ENCODE measurements around the gene MAP3K15. TPM values are rescaled to one million over a fixed set of nuclear protein-coding genes. Genes with fewer than 3 reads are reported as not detected.
"Not testable (repeated sequence)": the region's sequence is repeated elsewhere in the genome, so short reads cannot be mapped to it uniquely, and the experiment has no call there.

MAP3K15 gene
- total RNA-seq, 1 experiment from 2014 or later: 3.8 TPM

GRCh38 chrX:19513383-19513782 lies 1.9 kb downstream of the MAP3K15 start (continued):
- no peak for TF ChIP-seq E2F4 (CRISPR knock-in tag; IDR thresholded peaks at IDR 0.05; ENCODE audit: borderline replicate concordance, low read depth)
- TF ChIP-seq FOXJ3 (CRISPR knock-in tag; IDR thresholded peaks at IDR 0.05; ENCODE audit: borderline replicate concordance): no peak
- no peak for TF ChIP-seq TEAD1 (CRISPR knock-in tag; IDR thresholded peaks at IDR 0.05)
- no peak for TF ChIP-seq RELA (CRISPR knock-in tag; IDR thresholded peaks at IDR 0.05; ENCODE audit: borderline replicate concordance)
- TF ChIP-seq GRHL2 (CRISPR knock-in tag; IDR thresholded peaks at IDR 0.05; ENCODE audit: insufficient replicate concordance, severe bottlenecking): no peak
- no peak for TF ChIP-seq CREB1 (CRISPR knock-in tag; IDR thresholded peaks at IDR 0.05)
- no peak for TF ChIP-seq PRRX2 (CRISPR knock-in tag; IDR thresholded peaks at IDR 0.05)

GRCh38 chrX:19512961-19513360 lies 2.3 kb downstream of the MAP3K15 start:
- Mint-ChIP-seq H3K4me1 (peaks cover 9% of the 10 kb centered on the region), H3K27me3 (ENCODE audit: low read depth) (peaks cover 18% of the 10 kb centered on the region), H3K4me3 (no peak overlapping the region; the same call in 1 of the 2 replicates), H3K9me3 (no peaks in the 10 kb centered on the region; the same call in 1 of the 2 replicates), H3K36me3 (peaks cover 2% of the 10 kb centered on the region; the same call in 1 of the 2 replicates), H3K27ac (no peak overlapping the region)
- DNase-seq (ENCODE audit: low spot score) (no peak), ATAC-seq (no peak)
- ChIA-PET POLR2A (no interaction called here), CTCF (interaction anchor here (1.0 to 1.9 kb wide), 2 partner anchors 130 to 141 kb away, joined by 5 to 9 read pairs; no protein-coding TSS in a partner anchor)
- TF ChIP-seq SMAD3 (CRISPR knock-in tag; IDR thresholded peaks at IDR 0.05; ENCODE audit: borderline replicate concordance) (no peak), ZBTB43 (CRISPR knock-in tag; IDR thresholded peaks at IDR 0.05) (no peak), GTF2I (CRISPR knock-in tag; conservative IDR thresholded peaks at IDR 0.05) (no peak), ERG (CRISPR knock-in tag; IDR thresholded peaks at IDR 0.05) (no peak), E2F1 (CRISPR knock-in tag; IDR thresholded peaks at IDR 0.05) (no peak)

- no peak for ATAC-seq
- DNase-seq (ENCODE audit: low spot score): no peak
- H3K9me3 Mint-ChIP-seq: no peaks in the 10 kb centered on the region; the same call in 1 of the 2 replicates
- H3K27me3 Mint-ChIP-seq (ENCODE audit: low read depth): peaks cover 17% of the 10 kb centered on the region
- peaks cover 2% of the 10 kb centered on the region; the same call in 1 of the 2 replicates for H3K36me3 Mint-ChIP-seq
- POLR2A ChIA-PET: no interaction called here
- H3K4me3 Mint-ChIP-seq: no peak overlapping the region
- no peak for TF ChIP-seq USF2 (CRISPR knock-in tag; IDR thresholded peaks at IDR 0.05)
- TF ChIP-seq TEAD4 (CRISPR knock-in tag; IDR thresholded peaks at IDR 0.05): no peak
- TF ChIP-seq RELA (CRISPR knock-in tag; IDR thresholded peaks at IDR 0.05; ENCODE audit: borderline replicate concordance): no peak
- no peak for TF ChIP-seq HMGA2 (CRISPR knock-in tag; IDR thresholded peaks at IDR 0.05)
- no peak for TF ChIP-seq MYBL2 (CRISPR knock-in tag; IDR thresholded peaks at IDR 0.05)
- TF ChIP-seq TCF7 (CRISPR knock-in tag; IDR thresholded peaks at IDR 0.05; ENCODE audit: low read depth): no peak
- TF ChIP-seq ATF3 (CRISPR knock-in tag; conservative IDR thresholded peaks at IDR 0.05): no peak
- no peak for TF ChIP-seq NR3C1 (CRISPR knock-in tag; conservative IDR thresholded peaks at IDR 0.05; ENCODE audit: low read depth)
- H3K4me1 Mint-ChIP-seq: peaks cover 9% of the 10 kb centered on the region
- no peak overlapping the region for H3K27ac Mint-ChIP-seq
- CTCF ChIA-PET: interaction anchor here (1.0 to 1.9 kb wide), 2 partner anchors 130 to 140 kb away, joined by 5 to 9 read pairs; no protein-coding TSS in a partner anchor
Observed at GRCh38 chrX:19512359-19512758, 2.9 kb downstream of the MAP3K15 start.

- ATAC-seq; CTCF ChIA-PET; H3K9me3 Mint-ChIP-seq; DNase-seq (ENCODE audit: low spot score); H3K4me3 Mint-ChIP-seq; H3K27ac Mint-ChIP-seq; H3K36me3 Mint-ChIP-seq; POLR2A ChIA-PET: not testable (repeated sequence)
- Mint-ChIP-seq H3K4me1 (peaks cover 13% of the 10 kb centered on the region), H3K27me3 (ENCODE audit: low read depth) (peaks cover 11% of the 10 kb centered on the region)
Observed at GRCh38 chrX:19511796-19512195, 3.5 kb downstream of the MAP3K15 start.

All from WTC11 (cell line).